ENCODE results near the gene PXDC1. TPM values are rescaled to one million over a fixed set of nuclear protein-coding genes. Genes with fewer than 3 reads are reported as not detected.

PXDC1 gene
- total and polyA plus RNA-seq, 2 experiments from 2014 or later = 12.3 to 16.1 TPM

DNA sequence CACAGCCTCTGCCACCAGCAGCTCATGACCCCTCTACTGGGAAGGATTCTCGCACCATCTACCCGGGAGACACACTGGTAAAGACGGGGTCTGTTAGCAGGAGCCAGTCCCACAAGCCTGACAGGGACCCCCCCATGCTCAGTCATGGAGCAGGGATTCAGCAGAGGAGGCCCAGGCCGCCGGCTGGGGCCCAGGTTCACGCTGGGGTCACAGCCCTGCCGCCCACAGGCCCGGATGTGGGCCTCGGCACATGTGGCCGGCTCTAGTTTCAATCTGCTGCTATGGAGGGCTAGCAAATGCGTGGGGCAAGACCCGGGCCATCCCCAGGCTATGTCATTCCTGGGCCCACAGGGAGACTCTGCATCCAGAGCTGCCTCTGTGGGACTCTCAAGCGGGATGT lies 25.1 kb downstream of the PXDC1 start:
- H3K27ac ChIP-seq = no peak overlapping the region
- TF ChIP-seq, protein P1, sequence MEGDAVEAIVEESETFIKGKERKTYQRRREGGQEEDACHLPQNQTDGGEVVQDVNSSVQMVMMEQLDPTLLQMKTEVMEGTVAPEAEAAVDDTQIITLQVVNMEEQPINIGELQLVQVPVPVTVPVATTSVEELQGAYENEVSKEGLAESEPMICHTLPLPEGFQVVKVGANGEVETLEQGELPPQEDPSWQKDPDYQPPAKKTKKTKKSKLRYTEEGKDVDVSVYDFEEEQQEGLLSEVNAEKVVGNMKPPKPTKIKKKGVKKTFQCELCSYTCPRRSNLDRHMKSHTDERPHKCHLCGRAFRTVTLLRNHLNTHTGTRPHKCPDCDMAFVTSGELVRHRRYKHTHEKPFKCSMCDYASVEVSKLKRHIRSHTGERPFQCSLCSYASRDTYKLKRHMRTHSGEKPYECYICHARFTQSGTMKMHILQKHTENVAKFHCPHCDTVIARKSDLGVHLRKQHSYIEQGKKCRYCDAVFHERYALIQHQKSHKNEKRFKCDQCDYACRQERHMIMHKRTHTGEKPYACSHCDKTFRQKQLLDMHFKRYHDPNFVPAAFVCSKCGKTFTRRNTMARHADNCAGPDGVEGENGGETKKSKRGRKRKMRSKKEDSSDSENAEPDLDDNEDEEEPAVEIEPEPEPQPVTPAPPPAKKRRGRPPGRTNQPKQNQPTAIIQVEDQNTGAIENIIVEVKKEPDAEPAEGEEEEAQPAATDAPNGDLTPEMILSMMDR (IDR thresholded peaks at IDR 0.05; ENCODE audit: low read depth, low read length) = no peak
- H3K4me3 ChIP-seq = no peak overlapping the region
- no peaks in the 10 kb centered on the region for H3K9me3 ChIP-seq (ENCODE audit: low read depth)
- no peaks in the 10 kb centered on the region for H3K4me1 ChIP-seq (ENCODE audit: low read depth)
- H3K27me3 ChIP-seq = no peaks in the 10 kb centered on the region
- H3K36me3 ChIP-seq = no peaks in the 10 kb centered on the region
- no peak for DNase-seq (ENCODE audit: low read depth in 1 of 2, low spot score in 1 of 2)

- DNase-seq (ENCODE audit: low read depth in 1 of 2, low spot score in 1 of 2) = no peak
- Histone ChIP-seq H3K27ac (no peak overlapping the region), H3K4me3 (no peak overlapping the region), H3K9me3 (ENCODE audit: low read depth) (no peaks in the 10 kb centered on the region), H3K4me1 (ENCODE audit: low read depth) (no peaks in the 10 kb centered on the region), H3K27me3 (no peaks in the 10 kb centered on the region), H3K36me3 (no peaks in the 10 kb centered on the region)
- TF ChIP-seq, protein P1 (IDR thresholded peaks at IDR 0.05; ENCODE audit: low read depth, low read length) = no peak
Observed at GRCh38 chr6:3725145-3726047, 26.1 kb downstream of the PXDC1 start.

DNA sequence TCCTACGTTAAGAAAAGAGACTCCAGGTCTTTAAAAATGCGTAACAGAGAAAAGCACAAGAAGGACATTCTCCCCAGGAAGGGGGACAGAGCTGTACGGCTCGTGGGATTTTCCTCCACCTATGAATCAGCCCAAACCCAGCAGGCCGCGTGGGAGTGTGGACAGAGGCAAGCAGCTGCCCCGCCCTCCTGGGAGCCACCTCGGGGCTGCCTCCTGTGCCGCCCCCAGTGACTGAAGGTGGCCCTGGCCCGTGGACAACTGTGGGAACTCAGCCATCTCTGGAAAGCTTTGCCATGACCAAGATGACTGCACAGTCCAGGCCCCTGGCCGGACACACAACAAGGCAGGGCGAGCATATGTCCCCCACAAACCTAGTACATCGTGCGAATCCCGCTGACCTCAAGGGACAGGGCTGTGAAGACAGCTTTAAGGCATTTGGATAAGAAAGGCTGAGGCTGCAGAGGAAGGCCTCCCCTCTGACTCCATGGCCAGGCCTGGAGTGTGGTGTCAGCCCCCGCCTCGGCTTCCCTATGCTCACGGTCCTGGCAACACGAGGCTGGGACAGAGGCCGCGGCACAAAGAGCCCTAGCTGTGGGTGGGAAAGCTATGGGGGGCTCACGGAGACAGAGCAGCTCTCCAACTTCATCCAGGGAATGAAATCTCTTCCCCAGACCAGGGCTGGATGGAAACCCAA lies 26.9 kb downstream of the PXDC1 start:
- Histone ChIP-seq H3K4me1 (ENCODE audit: low read depth) (peaks cover under 1% of the 10 kb centered on the region), H3K27me3 (no peaks in the 10 kb centered on the region), H3K4me3 (no peak overlapping the region), H3K27ac (no peak overlapping the region), H3K9me3 (ENCODE audit: low read depth) (no peaks in the 10 kb centered on the region), H3K36me3 (no peaks in the 10 kb centered on the region)
- DNase-seq (ENCODE audit: low read depth in 1 of 2, low spot score in 1 of 2) = no peak
- TF ChIP-seq, protein P1 (IDR thresholded peaks at IDR 0.05; ENCODE audit: low read depth, low read length) = no peak

DNA sequence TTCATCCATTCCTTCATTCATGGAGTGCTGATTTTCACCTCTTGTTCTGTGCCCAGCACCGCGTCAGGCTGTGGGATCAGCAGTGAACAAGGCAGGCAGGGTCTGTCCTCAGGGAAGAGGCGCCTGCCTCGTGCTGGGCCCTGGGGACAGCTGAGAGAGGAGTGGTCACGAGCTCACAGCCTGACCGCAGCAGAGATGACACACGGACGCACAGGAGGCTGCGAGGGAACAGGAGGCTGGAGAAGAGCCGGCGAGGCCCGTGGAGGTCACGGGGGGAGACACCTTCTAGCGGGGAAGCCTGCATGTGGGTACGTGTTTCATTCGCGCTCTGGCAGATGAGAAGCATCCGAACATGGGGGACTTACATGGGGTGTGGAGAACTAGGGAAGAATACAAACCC lies 27.5 kb downstream of the PXDC1 start:
- Histone ChIP-seq H3K4me3 (no peak overlapping the region), H3K27me3 (no peaks in the 10 kb centered on the region), H3K9me3 (ENCODE audit: low read depth) (no peaks in the 10 kb centered on the region), H3K27ac (no peak overlapping the region), H3K36me3 (no peaks in the 10 kb centered on the region), H3K4me1 (ENCODE audit: low read depth) (peaks cover 7% of the 10 kb centered on the region)
- TF ChIP-seq, protein P1 (IDR thresholded peaks at IDR 0.05; ENCODE audit: low read depth, low read length) = no peak
- no peak for DNase-seq (ENCODE audit: low read depth in 1 of 2, low spot score in 1 of 2)

GRCh38 chr6:3723251-3723650 lies 28.3 kb downstream of the PXDC1 start:
- DNase-seq (ENCODE audit: low read depth in 1 of 2, low spot score in 1 of 2) = no peak
- no peaks in the 10 kb centered on the region for H3K36me3 ChIP-seq
- H3K27me3 ChIP-seq = no peaks in the 10 kb centered on the region
- TF ChIP-seq, protein P1 (IDR thresholded peaks at IDR 0.05; ENCODE audit: low read depth, low read length) = no peak
- no peak overlapping the region for H3K27ac ChIP-seq
- H3K9me3 ChIP-seq (ENCODE audit: low read depth) = no peaks in the 10 kb centered on the region
- H3K4me3 ChIP-seq = no peak overlapping the region
- peaks cover 8% of the 10 kb centered on the region for H3K4me1 ChIP-seq (ENCODE audit: low read depth)
